HepG2 (cell line): ENCODE measurements around the gene MTA1. TPM values are rescaled to one million over a fixed set of nuclear protein-coding genes. Genes with fewer than 3 reads are reported as not detected.

Experiments
- ARID2 ChIP-seq: sonication (generic); formaldehyde crosslinking; IDR thresholded peaks from 2 replicates; pipeline ENCODE4 v1.8.1; 2022; ENCODE audit warnings: mild to moderate bottlenecking, missing genetic modification reagents, borderline replicate concordance
- ARID4A ChIP-seq: sonication (generic); formaldehyde crosslinking; IDR thresholded peaks from 2 replicates; pipeline ENCODE4 v1.5.0; 2020; ENCODE audit warnings: mild to moderate bottlenecking, missing genetic modification reagents, borderline replicate concordance
- ASH2L ChIP-seq: fragments of 300-600, 200-600 bp; sonication (generic); IDR thresholded peaks from 2 replicates; pipeline ENCODE4 v1.7.0; 2017; ENCODE audit warnings: low read depth, mild to moderate bottlenecking, moderate library complexity, mixed read lengths, low read length; ENCODE audit not compliant: insufficient read length
- E2F1 ChIP-seq: sonication (generic); formaldehyde crosslinking; IDR thresholded peaks from 2 replicates; pipeline ENCODE4 v1.5.0; 2020; ENCODE audit warnings: missing genetic modification reagents
- FOXK1 ChIP-seq: sonication (generic); formaldehyde crosslinking; IDR thresholded peaks from 2 replicates; pipeline ENCODE4 v1.4.0; 2020; ENCODE audit warnings: low read depth, missing genetic modification reagents, borderline replicate concordance
- HOXA7 ChIP-seq: sonication (generic); formaldehyde crosslinking; IDR thresholded peaks from 2 replicates; pipeline ENCODE4 v1.8.1; 2022; ENCODE audit warnings: mild to moderate bottlenecking, missing genetic modification reagents, moderate library complexity
- MTF2 ChIP-seq: sonication (generic); formaldehyde crosslinking; IDR thresholded peaks from 2 replicates; pipeline ENCODE4 v1.5.0; 2020; ENCODE audit warnings: missing genetic modification reagents, borderline replicate concordance
- NFYC ChIP-seq: IDR thresholded peaks from 2 replicates; pipeline ENCODE4 v1.6.1; 2016; ENCODE audit warnings: missing genetic modification reagents, missing compliant biosample characterization
- POLR2AphosphoS2 ChIP-seq: IDR thresholded peaks from 2 replicates; pipeline ENCODE4 v1.6.1; 2011; ENCODE audit warnings: low read depth, low read length, improper control_type of control experiment
- RCOR2 ChIP-seq: IDR thresholded peaks from 2 replicates; pipeline ENCODE4 v1.6.1; 2016; ENCODE audit warnings: missing biosample characterization, missing genetic modification reagents
- SNAI1 ChIP-seq: sonication (generic); formaldehyde crosslinking; IDR thresholded peaks from 2 replicates; pipeline ENCODE4 v1.5.0; 2020; ENCODE audit warnings: mild to moderate bottlenecking, missing genetic modification reagents, borderline replicate concordance
- SP5 ChIP-seq: IDR thresholded peaks from 2 replicates; pipeline ENCODE4 v1.6.1; 2016; ENCODE audit warnings: low read depth, borderline replicate concordance
- YY1 ChIP-seq: IDR thresholded peaks from 2 replicates; pipeline ENCODE4 v1.6.1; 2011; ENCODE audit warnings: low read length, low read depth, moderate library complexity, mild to moderate bottlenecking; ENCODE audit not compliant: insufficient read depth, insufficient replicate concordance
- ZEB1 ChIP-seq: IDR thresholded peaks from 2 replicates; pipeline ENCODE4 v1.6.1; 2012; ENCODE audit warnings: mild to moderate bottlenecking, low read depth, inconsistent platforms; ENCODE audit not compliant: insufficient replicate concordance
- ZMYM2 ChIP-seq: sonication (generic); formaldehyde crosslinking; IDR thresholded peaks from 2 replicates; pipeline ENCODE4 v1.8.0; 2022; ENCODE audit warnings: mild to moderate bottlenecking, missing genetic modification reagents
- ZNF343 ChIP-seq: sonication (generic); formaldehyde crosslinking; IDR thresholded peaks from 2 replicates; pipeline ENCODE4 v1.4.0; 2020; ENCODE audit warnings: mild to moderate bottlenecking, missing genetic modification reagents
- ZNF430 ChIP-seq: sonication (generic); formaldehyde crosslinking; IDR thresholded peaks from 2 replicates; pipeline ENCODE4 v1.9.0; 2021; ENCODE audit warnings: mild to moderate bottlenecking, missing genetic modification reagents
- ZNF547 ChIP-seq: sonication (generic); formaldehyde crosslinking; IDR thresholded peaks from 2 replicates; pipeline ENCODE4 v1.5.1; 2020; ENCODE audit warnings: mild to moderate bottlenecking, missing genetic modification reagents
- ZNF589 ChIP-seq: sonication (generic); formaldehyde crosslinking; conservative IDR thresholded peaks from 2 replicates; pipeline ENCODE4 v1.8.0; 2022; ENCODE audit warnings: mild to moderate bottlenecking, moderate library complexity, missing genetic modification reagents
- ZNF768 ChIP-seq: sonication (generic); formaldehyde crosslinking; IDR thresholded peaks from 2 replicates; pipeline ENCODE4 v1.4.0; 2020; ENCODE audit warnings: missing genetic modification reagents
- ZNF788 ChIP-seq: sonication (generic); formaldehyde crosslinking; IDR thresholded peaks from 2 replicates; pipeline ENCODE4 v1.5.0; 2020; ENCODE audit warnings: mild to moderate bottlenecking, missing genetic modification reagents, borderline replicate concordance
- polyA plus RNA-seq, 8 experiments: library from polyadenylated mRNA; depleted of rRNA in 3 of 8; stranded (reverse) in 7 of 8; unstranded in 1 of 8; fragments of >200 nt; fragmentation: Illumina TruSeq in 4 of 8; extraction: Trizol in 4 of 8; gene quantifications; 2 replicates each; pipeline versions ENCODE4 v1.2.1 to v1.2.3, GENCODE V29; 2011 to 2016; ENCODE audit warnings: low read depth in 4 of 8, missing spikeins in 1 of 8, mixed read lengths in 1 of 8; ENCODE audit not compliant: insufficient read depth in 1 of 8
- total RNA-seq, 5 experiments: library from RNA; depleted of rRNA; stranded (reverse); fragments of >200 nt; fragmentation: Illumina TruSeq; extraction: Trizol; gene quantifications; 2 replicates each; pipeline ENCODE4 v1.2.3, GENCODE V29; 2016; ENCODE audit warnings: low read depth in 1 of 5

MTA1 gene
- total and polyA plus RNA-seq, 2 of the 13 experiments (the other 11 are each of a cell fraction or from before 2014, with no cell fraction given): 35.2 to 85.8 TPM

- no peak for TF ChIP-seq RCOR2 (CRISPR knock-in tag)
- no peak for TF ChIP-seq ZNF430 (CRISPR knock-in tag)
- no peak for TF ChIP-seq ZEB1
- TF ChIP-seq POLR2AphosphoS2: no peak
- no peak for TF ChIP-seq FOXK1
- TF ChIP-seq ZNF788: no peak
- TF ChIP-seq ZNF547 (CRISPR knock-in tag): 0 out of 2 replicates have a peak, but pooled peaks have one; percentile 69
- no peak for TF ChIP-seq NFYC
- no peak for TF ChIP-seq SNAI1 (CRISPR knock-in tag)
- TF ChIP-seq ASH2L: no peak
- no peak for TF ChIP-seq ZNF343 (CRISPR knock-in tag)
- TF ChIP-seq ARID2 (CRISPR knock-in tag): peak; percentile 42; the same call in 1 of the 2 replicates
- TF ChIP-seq HOXA7: no peak
- TF ChIP-seq MTF2 (CRISPR knock-in tag): 0 out of 2 replicates have a peak, but pooled peaks have one; percentile 18
- peak; percentile 36; the same call in 1 of the 2 replicates for TF ChIP-seq ZNF768 (CRISPR knock-in tag)
- no peak for TF ChIP-seq YY1
- 0 out of 2 replicates have a peak, but pooled peaks have one; percentile 43 for TF ChIP-seq ZNF589 (CRISPR knock-in tag)
- TF ChIP-seq ZMYM2 (CRISPR knock-in tag): no peak
- TF ChIP-seq ARID4A (CRISPR knock-in tag): peak; percentile 39; the same call in 1 of the 2 replicates
- no peak for TF ChIP-seq E2F1 (CRISPR knock-in tag)
- TF ChIP-seq SP5: 0 out of 2 replicates have a peak, but pooled peaks have one; percentile 16
Measured at GRCh38 chr14:105411017-105411941, 8.3 kb upstream of the MTA1 start (continued).
